OCI-LY1 (cell line): ENCODE results near the gene BICRAL.

Experiments used
- H2AFZ ChIP-seq: fragments of 200-600 bp; sonication (generic), shearing (Covaris generic); 2 replicates; pipeline ENCODE4 v1.6.0; 2014; ENCODE audit warnings: antibody characterized with exemption, mild to moderate bottlenecking, low read length
- H3F3A ChIP-seq: fragments of 200-600 bp; sonication (generic), shearing (Covaris generic); 2 replicates; pipeline ENCODE4 v1.6.0; 2014; ENCODE audit warnings: mild to moderate bottlenecking, antibody characterized with exemption, low read length, moderate library complexity; ENCODE audit not compliant: insufficient read depth
- H3K27ac ChIP-seq: fragments of 200-600 bp; sonication (generic); 2 replicates; pipeline ENCODE4 v1.5.1; 2014; ENCODE audit warnings: low read length, mixed run types, mild to moderate bottlenecking, low read depth; ENCODE audit not compliant: poor library complexity, severe bottlenecking
- H3K27me3 ChIP-seq: fragments of 200-600 bp; sonication (generic); 2 replicates; pipeline ENCODE4 v1.6.0; 2014; ENCODE audit warnings: antibody characterized with exemption, mild to moderate bottlenecking, low read length, moderate library complexity; ENCODE audit not compliant: insufficient read depth
- H3K36me3 ChIP-seq: fragments of 200-600 bp; sonication (generic); 2 replicates; pipeline ENCODE4 v1.6.1; 2014; ENCODE audit warnings: mild to moderate bottlenecking, antibody characterized with exemption, low read length, moderate library complexity, mixed read lengths; ENCODE audit not compliant: insufficient read depth
- H3K4me1 ChIP-seq: fragments of 200-600 bp; sonication (generic); 2 replicates; pipeline ENCODE4 v1.5.1; 2014; ENCODE audit warnings: mild to moderate bottlenecking, low read length, moderate library complexity; ENCODE audit not compliant: insufficient read depth, severe bottlenecking
- H3K4me2 ChIP-seq: fragments of 200-600 bp; sonication (generic), shearing (Covaris generic); 2 replicates; pipeline ENCODE4 v1.6.1; 2014; ENCODE audit warnings: low read length
- H3K4me3 ChIP-seq: fragments of 200-600 bp; sonication (generic); 2 replicates; pipeline ENCODE4 v1.5.1; 2014; ENCODE audit warnings: low read length, low read depth, mild to moderate bottlenecking, mixed read lengths; ENCODE audit not compliant: poor library complexity, severe bottlenecking
- H3K79me2 ChIP-seq: fragments of 200-600 bp; shearing (Covaris generic); 2 replicates; pipeline ENCODE4 v1.6.1; 2016; ENCODE audit warnings: mixed run types, low read length, mixed read lengths; ENCODE audit not compliant: insufficient read depth
- H3K9ac ChIP-seq: fragments of 200-600 bp; sonication (generic), shearing (Covaris generic); 2 replicates; pipeline ENCODE4 v1.6.1; 2014; ENCODE audit warnings: mild to moderate bottlenecking, low read length, mixed read lengths
- H3K9me2 ChIP-seq: fragments of 200-600 bp; sonication (generic), shearing (Covaris generic); 2 replicates; pipeline ENCODE4 v1.6.1; 2014; ENCODE audit warnings: low read depth, mild to moderate bottlenecking, low read length, mixed read lengths
- H3K9me3 ChIP-seq: fragments of 200-600 bp; shearing (Covaris generic); 2 replicates; pipeline ENCODE4 v1.6.1; 2014; ENCODE audit warnings: low read length, mixed read lengths
- H4K20me1 ChIP-seq: fragments of 200-600 bp; sonication (generic), shearing (Covaris generic); 2 replicates; pipeline ENCODE4 v1.6.0; 2016; ENCODE audit warnings: mild to moderate bottlenecking, low read length; ENCODE audit not compliant: insufficient read depth
- EZH2 ChIP-seq: fragments of 200-600 bp; sonication (generic), shearing (Covaris generic); IDR thresholded peaks from 2 replicates; pipeline ENCODE4 v1.8.0; 2017; ENCODE audit warnings: borderline replicate concordance, mixed run types, mild to moderate bottlenecking, antibody characterized with exemption, low read length, moderate library complexity, mixed read lengths
- TF ChIP-seq, protein P1 (sequence below): fragments of 200-600 bp; sonication (generic), shearing (Covaris generic); IDR thresholded peaks from 2 replicates; pipeline ENCODE4 v1.5.1; 2017; ENCODE audit warnings: mild to moderate bottlenecking, antibody characterized with exemption, low read length, moderate library complexity, mixed read lengths

BICRAL gene

DNA sequence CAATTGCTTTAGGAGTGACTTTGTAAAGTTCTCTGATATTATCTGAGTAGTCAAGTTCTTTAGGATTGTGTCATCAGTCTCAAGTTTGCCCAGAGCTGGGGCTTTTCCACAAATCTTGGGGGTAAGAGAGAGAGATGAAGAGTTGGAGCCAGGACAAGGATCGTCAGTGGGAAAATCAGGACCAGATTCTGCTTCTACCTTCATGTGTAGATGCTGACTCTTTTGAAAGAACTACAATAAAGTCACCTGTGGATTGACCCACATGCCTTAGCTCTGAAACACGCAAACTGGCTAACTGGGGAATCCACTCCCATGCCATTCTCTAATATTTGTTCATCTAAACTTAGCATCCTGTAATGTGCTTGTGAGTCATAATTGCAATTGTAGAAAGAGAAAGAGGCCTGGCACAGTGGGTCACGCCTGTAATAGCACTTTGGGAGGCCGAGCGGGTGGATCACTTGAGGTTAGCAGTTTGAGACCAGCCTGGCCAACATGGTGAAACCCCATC, 15.6 kb upstream of the BICRAL start:
- no peaks in the 10 kb centered on the region for H3K9me3 ChIP-seq
- H3K4me1 ChIP-seq: peaks cover 8% of the 10 kb centered on the region
- no peaks in the 10 kb centered on the region for H3K36me3 ChIP-seq
- no peaks in the 10 kb centered on the region for H4K20me1 ChIP-seq
- no peak overlapping the region for H3K4me2 ChIP-seq
- no peak overlapping the region for H3K27ac ChIP-seq
- H3K4me3 ChIP-seq: no peak overlapping the region
- TF ChIP-seq, protein P1, sequence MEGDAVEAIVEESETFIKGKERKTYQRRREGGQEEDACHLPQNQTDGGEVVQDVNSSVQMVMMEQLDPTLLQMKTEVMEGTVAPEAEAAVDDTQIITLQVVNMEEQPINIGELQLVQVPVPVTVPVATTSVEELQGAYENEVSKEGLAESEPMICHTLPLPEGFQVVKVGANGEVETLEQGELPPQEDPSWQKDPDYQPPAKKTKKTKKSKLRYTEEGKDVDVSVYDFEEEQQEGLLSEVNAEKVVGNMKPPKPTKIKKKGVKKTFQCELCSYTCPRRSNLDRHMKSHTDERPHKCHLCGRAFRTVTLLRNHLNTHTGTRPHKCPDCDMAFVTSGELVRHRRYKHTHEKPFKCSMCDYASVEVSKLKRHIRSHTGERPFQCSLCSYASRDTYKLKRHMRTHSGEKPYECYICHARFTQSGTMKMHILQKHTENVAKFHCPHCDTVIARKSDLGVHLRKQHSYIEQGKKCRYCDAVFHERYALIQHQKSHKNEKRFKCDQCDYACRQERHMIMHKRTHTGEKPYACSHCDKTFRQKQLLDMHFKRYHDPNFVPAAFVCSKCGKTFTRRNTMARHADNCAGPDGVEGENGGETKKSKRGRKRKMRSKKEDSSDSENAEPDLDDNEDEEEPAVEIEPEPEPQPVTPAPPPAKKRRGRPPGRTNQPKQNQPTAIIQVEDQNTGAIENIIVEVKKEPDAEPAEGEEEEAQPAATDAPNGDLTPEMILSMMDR: no peak
- H3K9me2 ChIP-seq: no peaks in the 10 kb centered on the region
- H3K27me3 ChIP-seq: no peaks in the 10 kb centered on the region
- no peaks in the 10 kb centered on the region for H3K79me2 ChIP-seq
- no peaks in the 10 kb centered on the region for H3F3A ChIP-seq
- no peak overlapping the region for H3K9ac ChIP-seq
- H2AFZ ChIP-seq: no peak overlapping the region

GRCh38 chr6:42769051-42769450, 12.8 kb upstream of the BICRAL start:
- H3K9ac ChIP-seq: no peak overlapping the region
- no peaks in the 10 kb centered on the region for H3K79me2 ChIP-seq
- H3K36me3 ChIP-seq: no peaks in the 10 kb centered on the region
- H3K4me3 ChIP-seq: no peak overlapping the region
- no peaks in the 10 kb centered on the region for H3K27me3 ChIP-seq
- no peak overlapping the region for H3K4me2 ChIP-seq
- no peaks in the 10 kb centered on the region for H3F3A ChIP-seq
- H2AFZ ChIP-seq: no peak overlapping the region
- no peaks in the 10 kb centered on the region for H3K9me2 ChIP-seq
- H3K27ac ChIP-seq: peak overlapping the region; percentile 65
- H4K20me1 ChIP-seq: no peaks in the 10 kb centered on the region
- peaks cover 31% of the 10 kb centered on the region for H3K4me1 ChIP-seq
- no peaks in the 10 kb centered on the region for H3K9me3 ChIP-seq
- TF ChIP-seq, protein P1: no peak
- no peak for TF ChIP-seq EZH2

DNA sequence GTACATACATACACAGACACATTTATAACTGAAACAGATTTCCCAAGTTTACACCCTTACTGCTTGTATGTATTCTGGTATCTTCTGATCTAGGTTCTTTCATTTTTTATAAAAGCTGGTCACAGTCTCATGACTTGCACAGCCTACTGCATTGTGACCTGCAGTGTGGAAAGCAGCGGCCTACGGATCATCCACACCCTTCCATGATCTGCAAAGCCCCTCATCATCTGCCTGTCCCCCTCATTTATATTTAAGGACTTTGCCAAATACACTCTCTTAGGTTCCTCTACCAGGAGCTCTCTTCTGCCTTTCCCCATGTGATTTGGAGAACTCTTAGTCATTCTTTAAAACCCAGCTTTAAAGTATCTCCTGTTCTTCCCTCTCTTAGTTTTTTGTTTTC, 12.0 kb upstream of the BICRAL start:
- H3K27me3 ChIP-seq: no peaks in the 10 kb centered on the region
- H3K4me2 ChIP-seq: no peak overlapping the region

More for the DNA sequence above, 12.0 kb upstream of the BICRAL start:
- Histone ChIP-seq H2AFZ (no peak overlapping the region), H3K9ac (no peak overlapping the region), H3K79me2 (no peaks in the 10 kb centered on the region), H3K9me3 (no peaks in the 10 kb centered on the region), H3K36me3 (no peaks in the 10 kb centered on the region), H3K27ac (peak overlapping the region; percentile 65), H3K9me2 (no peaks in the 10 kb centered on the region), H4K20me1 (no peaks in the 10 kb centered on the region), H3K4me1 (peaks cover 39% of the 10 kb centered on the region), H3K4me3 (no peak overlapping the region), H3F3A (no peaks in the 10 kb centered on the region)
- TF ChIP-seq EZH2: no peak
- TF ChIP-seq, protein P1: no peak
